HS-27A (cell line): Measurements from ENCODE around the gene ATP11A.
"Not testable (repeated sequence)": the region's sequence is repeated elsewhere in the genome, so short reads cannot be mapped to it uniquely, and the experiment has no call there.

Experiments used
- DNase-seq: peaks from one replicate; pipeline ENCODE4 v3.0.0-alpha.2; 2012; ENCODE audit warnings: low read depth, missing footprints

The ATP11A gene

GRCh38 chr13:112840472-112841302 lies 150.8 kb downstream of the ATP11A start:
- DNase-seq = no peak

GRCh38 chr13:112841303-112842015 lies 151.6 kb downstream of the ATP11A start:
- DNase-seq = not testable (repeated sequence)

- DNase-seq = no peak
These were observed 152.6 kb downstream of the ATP11A start for GRCh38 chr13:112842343-112842856.

GRCh38 chr13:112842931-112843391 lies 153.1 kb downstream of the ATP11A start:
- DNase-seq = no peak

GRCh38 chr13:112843392-112844111 lies 153.7 kb downstream of the ATP11A start:
- no peak for DNase-seq

GRCh38 chr13:112844411-112844810 lies 154.6 kb downstream of the ATP11A start:
- DNase-seq = no peak

- no peak for DNase-seq
These were observed 155.0 kb downstream of the ATP11A start for GRCh38 chr13:112844879-112845278.

- DNase-seq = no peak
These were observed 155.8 kb downstream of the ATP11A start for GRCh38 chr13:112845511-112846144.

- DNase-seq = no peak
These were observed 156.7 kb downstream of the ATP11A start for GRCh38 chr13:112846411-112847115.

- no peak for DNase-seq
These were observed 159.7 kb downstream of the ATP11A start for GRCh38 chr13:112849500-112849899.

GRCh38 chr13:112850273-112850672 lies 160.4 kb downstream of the ATP11A start:
- DNase-seq = no peak

- DNase-seq = no peak
These were observed 161.5 kb downstream of the ATP11A start for GRCh38 chr13:112851107-112852038.

- DNase-seq = no peak
These were observed 162.6 kb downstream of the ATP11A start for GRCh38 chr13:112852392-112852791.

- DNase-seq = no peak
These were observed 163.0 kb downstream of the ATP11A start for GRCh38 chr13:112852808-112853207.

GRCh38 chr13:112854321-112854720 lies 164.5 kb downstream of the ATP11A start:
- no peak for DNase-seq

- DNase-seq = no peak
These were observed 166.0 kb downstream of the ATP11A start for GRCh38 chr13:112855859-112856258.

GRCh38 chr13:112857914-112858490 lies 168.2 kb downstream of the ATP11A start:
- DNase-seq = no peak

- DNase-seq = no peak
These were observed 169.4 kb downstream of the ATP11A start for GRCh38 chr13:112859128-112859816.

- peak; percentile 3 for DNase-seq
These were observed 170.0 kb downstream of the ATP11A start for GRCh38 chr13:112859817-112860190.
